Activated naive CD8-positive, alpha-beta T cell treated with anti-CD3 and anti-CD28 coated beads, Interleukin-2, amount 10 ng/mL, durations not matched to agents 7 days and 5 days (primary cell): Measurements from ENCODE around the gene METTL13. TPM values are rescaled to one million over a fixed set of nuclear protein-coding genes. Genes with fewer than 3 reads are reported as not detected.

Experiments used
- ATAC-seq: fragments of 150-1000 bp; cut with Tn5 transposase; one replicate; pipeline ENCODE4 v1.10.0; 2021; ENCODE audit warnings: low read depth, moderate library complexity
- POLR2A ChIA-PET: fragments of 350-600 bp; sonication (Branson Sonifier 250); formaldehyde crosslinking; loops from one replicate; lab custom pipeline; 2021; ENCODE audit warnings: antibody characterized with exemption; lab: Charles Lee
- DNase-seq: peaks from one replicate; pipeline ENCODE4 v3.0.0; 2021
- H3K27ac Mint-ChIP-seq: one replicate; pipeline ENCODE4 v1.8.0; 2022; ENCODE audit warnings: mild to moderate bottlenecking, mixed read lengths
- H3K27me3 Mint-ChIP-seq: one replicate; pipeline ENCODE4 v1.8.0; 2022; ENCODE audit warnings: mild to moderate bottlenecking, moderate library complexity, mixed read lengths
- H3K36me3 Mint-ChIP-seq: one replicate; pipeline ENCODE4 v1.8.0; 2021; ENCODE audit warnings: mild to moderate bottlenecking, mixed read lengths
- H3K4me1 Mint-ChIP-seq: one replicate; pipeline ENCODE4 v1.8.0; 2021; ENCODE audit warnings: mixed read lengths
- H3K4me3 Mint-ChIP-seq: one replicate; pipeline ENCODE4 v1.8.0; 2022; ENCODE audit warnings: mild to moderate bottlenecking, moderate library complexity, mixed read lengths
- H3K9me3 Mint-ChIP-seq: one replicate; pipeline ENCODE4 v1.8.0; 2021; ENCODE audit warnings: mixed read lengths
- total RNA-seq, 2 experiments: library from RNA; stranded (reverse); gene quantifications; one replicate each; pipeline ENCODE4 v1.2.3, GENCODE V29; 2021

METTL13 gene
- total RNA-seq, 2 experiments from 2014 or later, result 36.9 to 38.7 TPM

- DNase-seq, result no peak
- Mint-ChIP-seq H3K4me3 (no peak overlapping the region), H3K27me3 (no peaks in the 10 kb centered on the region), H3K27ac (no peak overlapping the region), H3K36me3 (no peaks in the 10 kb centered on the region), H3K4me1 (peaks cover 9% of the 10 kb centered on the region), H3K9me3 (no peaks in the 10 kb centered on the region)
- ATAC-seq, result peak; percentile 54
- POLR2A ChIA-PET, result no interaction called here
Measured at GRCh38 chr1:171817511-171818265, 36.2 kb downstream of the METTL13 start.

DNA sequence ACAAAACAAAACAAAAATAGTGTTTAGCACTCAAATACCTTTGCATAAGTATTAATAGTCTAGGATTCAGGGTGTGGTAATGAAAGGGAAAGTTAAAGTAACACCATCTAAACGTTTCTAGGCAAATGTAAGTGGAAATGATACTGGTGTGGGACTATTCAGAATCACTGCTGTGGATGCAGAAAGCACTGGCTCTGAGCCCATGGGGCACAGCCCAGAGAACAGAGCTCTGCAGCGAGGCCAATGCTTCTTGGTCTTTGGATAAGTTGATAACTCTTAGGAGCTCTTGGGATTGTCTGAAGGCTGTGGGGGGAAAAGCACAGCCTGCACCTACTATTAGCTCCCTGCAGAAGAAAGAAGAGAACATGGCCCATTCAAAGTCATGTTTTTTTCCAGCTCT is 38.5 kb downstream of the METTL13 start:
- DNase-seq (no peak), ATAC-seq (no peak)
- peaks cover 1% of the 10 kb centered on the region for H3K9me3 Mint-ChIP-seq
- H3K4me1 Mint-ChIP-seq, result peaks cover 4% of the 10 kb centered on the region
- POLR2A ChIA-PET, result no interaction called here
- H3K27me3 Mint-ChIP-seq, result no peaks in the 10 kb centered on the region
- no peak overlapping the region for H3K4me3 Mint-ChIP-seq
- H3K36me3 Mint-ChIP-seq, result no peaks in the 10 kb centered on the region
- H3K27ac Mint-ChIP-seq, result no peak overlapping the region

- POLR2A ChIA-PET, result no interaction called here
- Mint-ChIP-seq H3K4me1 (no peaks in the 10 kb centered on the region), H3K9me3 (peaks cover 24% of the 10 kb centered on the region), H3K36me3 (peaks cover 13% of the 10 kb centered on the region), H3K27ac (no peak overlapping the region), H3K4me3 (no peak overlapping the region), H3K27me3 (no peaks in the 10 kb centered on the region)
- ATAC-seq, result no peak
- no peak for DNase-seq
Measured at GRCh38 chr1:171826973-171827372, 45.5 kb downstream of the METTL13 start.

DNA sequence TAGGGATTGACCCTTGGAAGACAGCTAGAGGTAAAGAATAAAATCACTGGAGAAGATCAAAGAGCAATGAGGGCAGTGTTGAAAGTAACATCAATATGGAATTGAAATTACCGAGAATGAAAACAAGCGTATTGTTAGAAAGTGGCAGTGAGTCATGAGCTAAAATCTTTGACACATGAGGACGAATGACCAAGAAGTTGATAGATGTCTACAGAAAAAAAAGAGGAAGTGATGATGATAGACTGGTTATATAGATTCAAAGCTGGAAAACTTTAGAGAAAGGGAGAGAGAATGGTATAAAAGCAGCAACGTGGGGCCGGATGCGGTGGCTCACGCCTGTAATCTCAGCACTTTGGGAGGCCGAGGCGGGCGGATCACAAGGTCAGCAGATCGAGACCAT is 47.3 kb downstream of the METTL13 start:
- no peaks in the 10 kb centered on the region for H3K27me3 Mint-ChIP-seq
- peaks cover 13% of the 10 kb centered on the region for H3K36me3 Mint-ChIP-seq
- no peak overlapping the region for H3K4me3 Mint-ChIP-seq
- H3K27ac Mint-ChIP-seq, result no peak overlapping the region
- H3K4me1 Mint-ChIP-seq, result no peaks in the 10 kb centered on the region
- ATAC-seq (no peak), DNase-seq (no peak)
- POLR2A ChIA-PET, result no interaction called here
- H3K9me3 Mint-ChIP-seq, result peaks cover 24% of the 10 kb centered on the region

GRCh38 chr1:171833091-171833825 is 51.8 kb downstream of the METTL13 start:
- ATAC-seq, result no peak
- POLR2A ChIA-PET, result no interaction called here

GRCh38 chr1:171834821-171835220 is 53.4 kb downstream of the METTL13 start:
- no peak for ATAC-seq
- no peaks in the 10 kb centered on the region for H3K9me3 Mint-ChIP-seq
- no peaks in the 10 kb centered on the region for H3K36me3 Mint-ChIP-seq
- H3K27me3 Mint-ChIP-seq, result peaks cover 5% of the 10 kb centered on the region
- no peak for DNase-seq
- H3K4me3 Mint-ChIP-seq, result no peak overlapping the region
- no peak overlapping the region for H3K27ac Mint-ChIP-seq
- POLR2A ChIA-PET, result no interaction called here
- H3K4me1 Mint-ChIP-seq, result no peaks in the 10 kb centered on the region

More at GRCh38 chr1:171833091-171833825, 51.8 kb downstream of the METTL13 start:
- peaks cover 4% of the 10 kb centered on the region for H3K9me3 Mint-ChIP-seq
- no peak overlapping the region for H3K4me3 Mint-ChIP-seq
- DNase-seq, result no peak
- peaks cover 2% of the 10 kb centered on the region for H3K27me3 Mint-ChIP-seq
- no peaks in the 10 kb centered on the region for H3K4me1 Mint-ChIP-seq
- no peaks in the 10 kb centered on the region for H3K36me3 Mint-ChIP-seq
- no peak overlapping the region for H3K27ac Mint-ChIP-seq

- DNase-seq, result no peak
- ATAC-seq, result no peak
- Mint-ChIP-seq H3K36me3 (peaks cover 2% of the 10 kb centered on the region), H3K4me3 (no peak overlapping the region), H3K4me1 (peaks cover 4% of the 10 kb centered on the region), H3K27me3 (peaks cover 9% of the 10 kb centered on the region), H3K9me3 (no peaks in the 10 kb centered on the region), H3K27ac (no peak overlapping the region)
- POLR2A ChIA-PET, result no interaction called here
Measured at GRCh38 chr1:171835891-171836290, 54.4 kb downstream of the METTL13 start.

DNA sequence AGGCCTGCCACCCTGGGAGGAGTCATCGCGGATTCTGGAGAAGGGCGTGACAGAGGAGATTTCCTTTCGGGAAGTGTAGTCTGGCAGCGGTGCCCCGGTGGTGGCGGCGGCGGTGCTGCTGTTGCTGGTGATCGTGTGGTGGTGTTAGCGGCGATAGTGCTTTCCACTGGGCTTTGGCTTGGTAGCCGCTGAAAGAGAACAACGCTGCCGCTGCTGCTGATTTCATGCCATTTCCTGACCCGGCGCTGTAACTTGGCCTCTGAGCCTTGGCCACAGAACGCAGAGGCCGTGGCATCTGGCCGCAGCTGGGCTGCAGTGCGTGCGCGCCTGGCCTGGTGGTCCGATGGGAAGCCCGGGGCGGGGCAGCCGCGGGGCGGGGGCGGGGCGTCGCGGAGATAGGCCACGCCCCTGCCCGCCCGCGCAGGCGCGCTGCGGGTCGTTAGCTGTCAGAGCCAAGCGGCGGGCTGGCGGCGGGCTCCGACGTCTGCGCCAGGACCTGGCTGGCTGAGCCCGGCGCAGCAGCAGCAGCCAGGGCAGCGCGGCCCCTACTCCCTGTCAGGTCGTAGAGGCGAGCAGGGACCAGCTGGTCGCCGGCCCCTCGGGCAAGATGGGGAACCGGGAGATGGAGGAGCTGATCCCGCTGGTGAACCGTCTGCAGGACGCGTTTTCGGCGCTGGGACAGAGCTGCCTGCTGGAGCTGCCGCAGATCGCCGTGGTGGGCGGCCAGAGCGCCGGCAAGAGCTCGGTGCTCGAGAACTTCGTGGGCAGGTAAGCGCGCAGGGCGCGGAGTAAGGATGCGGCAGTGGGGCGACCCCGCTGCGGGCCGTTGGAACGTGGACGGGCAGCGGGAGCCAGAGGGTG is 59.8 kb downstream of the METTL13 start, which contains the start of gene DNM3:
Gene DNM3 (plus strand): TSS at position 449 of the 861 bp plus-strand sequence. CDS start 159 bp downstream, at position 608.
- H3K27ac Mint-ChIP-seq, result peak within 1 kb of the TSS; percentile 76
- DNase-seq (peak; percentile 92), ATAC-seq (peak; percentile 94)
- H3K4me1 Mint-ChIP-seq, result peaks cover 13% of the 10 kb centered on the region
- peak within 1 kb of the TSS; percentile 89 for H3K4me3 Mint-ChIP-seq
- H3K36me3 Mint-ChIP-seq, result peaks cover 3% of the 10 kb centered on the region
- no peaks in the 10 kb centered on the region for H3K9me3 Mint-ChIP-seq
- peaks cover 43% of the 10 kb centered on the region for H3K27me3 Mint-ChIP-seq
- POLR2A ChIA-PET, result interaction anchor here (0.7 to 1.6 kb wide), 6 partner anchors 36 to 825 kb away, joined by 3 to 10 read pairs (median 4); partner anchors contain the start of genes METTL13 and VAMP4

DNA sequence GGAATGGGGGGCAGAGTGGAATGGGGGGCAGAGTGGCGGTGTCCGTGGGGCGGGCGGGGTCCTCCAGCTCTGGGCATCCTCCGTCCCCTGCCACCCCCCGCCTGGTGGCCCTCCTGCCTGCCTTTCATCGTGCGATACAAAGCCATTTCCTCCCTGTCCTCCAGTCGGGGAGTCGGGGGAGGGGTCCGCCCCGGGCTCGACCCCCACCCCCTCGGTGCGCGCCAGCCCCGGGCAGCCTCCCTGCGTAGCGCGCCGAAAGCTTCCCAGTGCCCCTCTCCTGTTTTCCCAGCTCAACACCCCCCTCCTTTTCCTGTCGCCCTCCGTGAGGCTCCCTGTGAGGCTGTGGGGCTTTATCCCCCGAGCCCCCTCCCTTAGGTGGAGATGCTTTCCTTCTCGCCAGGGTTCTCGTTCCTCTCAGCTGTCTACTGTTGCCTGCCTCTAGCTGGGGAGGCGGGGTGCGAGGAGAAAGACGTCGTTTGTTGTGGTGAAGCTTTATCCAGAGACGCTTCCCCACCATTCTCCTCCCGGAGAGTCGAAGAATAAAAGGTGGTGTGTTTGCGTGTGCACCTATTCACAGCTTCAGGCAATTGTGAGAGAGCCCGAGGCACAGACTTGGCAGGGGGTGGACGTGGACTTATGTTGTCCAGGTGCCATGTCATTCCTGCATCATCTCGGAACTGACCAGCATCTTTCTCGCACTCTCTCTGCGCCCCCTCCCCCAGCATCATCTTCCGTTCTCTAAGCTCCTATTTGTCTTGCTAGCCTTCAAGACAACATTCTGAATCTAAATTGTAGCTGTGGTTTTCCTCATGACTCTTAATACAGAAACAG is 60.7 kb downstream of the METTL13 start:
- POLR2A ChIA-PET, result interaction anchor here (0.7 to 1.6 kb wide), 6 partner anchors 37 to 825 kb away, joined by 3 to 10 read pairs (median 4); partner anchors contain the start of genes METTL13 and VAMP4
- peak; percentile 41 for DNase-seq
- H3K36me3 Mint-ChIP-seq, result peaks cover 3% of the 10 kb centered on the region
- no peak for ATAC-seq
- peaks cover 13% of the 10 kb centered on the region for H3K4me1 Mint-ChIP-seq
- peak overlapping the region; percentile 59 for H3K27ac Mint-ChIP-seq
- H3K4me3 Mint-ChIP-seq, result peak overlapping the region; percentile 78
- no peaks in the 10 kb centered on the region for H3K9me3 Mint-ChIP-seq
- H3K27me3 Mint-ChIP-seq, result peaks cover 43% of the 10 kb centered on the region

DNA sequence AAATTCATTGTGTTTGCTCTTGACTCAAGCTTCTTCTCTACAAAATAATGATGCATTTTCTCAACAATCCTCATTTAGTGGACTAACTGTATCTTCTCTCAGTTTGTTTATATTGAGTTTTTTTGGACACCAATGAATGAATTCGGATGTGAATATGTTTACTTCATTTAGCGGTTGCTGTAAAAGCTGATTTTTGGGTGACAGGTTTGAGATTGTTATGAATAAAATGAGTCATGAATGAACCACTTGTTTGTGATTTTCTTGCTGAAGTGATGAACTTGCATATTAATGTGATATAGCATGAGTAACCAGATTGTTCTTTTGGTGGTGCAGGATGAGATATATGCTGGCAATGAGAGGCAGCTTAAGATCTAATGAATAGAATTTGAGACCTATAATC is 62.9 kb downstream of the METTL13 start:
- ATAC-seq (no peak), DNase-seq (no peak)
- POLR2A ChIA-PET, result no interaction called here
- peaks cover 43% of the 10 kb centered on the region for H3K27me3 Mint-ChIP-seq
- no peak overlapping the region for H3K4me3 Mint-ChIP-seq
- no peaks in the 10 kb centered on the region for H3K9me3 Mint-ChIP-seq
- H3K27ac Mint-ChIP-seq, result no peak overlapping the region
- peaks cover 13% of the 10 kb centered on the region for H3K4me1 Mint-ChIP-seq
- H3K36me3 Mint-ChIP-seq, result peaks cover 3% of the 10 kb centered on the region

DNA sequence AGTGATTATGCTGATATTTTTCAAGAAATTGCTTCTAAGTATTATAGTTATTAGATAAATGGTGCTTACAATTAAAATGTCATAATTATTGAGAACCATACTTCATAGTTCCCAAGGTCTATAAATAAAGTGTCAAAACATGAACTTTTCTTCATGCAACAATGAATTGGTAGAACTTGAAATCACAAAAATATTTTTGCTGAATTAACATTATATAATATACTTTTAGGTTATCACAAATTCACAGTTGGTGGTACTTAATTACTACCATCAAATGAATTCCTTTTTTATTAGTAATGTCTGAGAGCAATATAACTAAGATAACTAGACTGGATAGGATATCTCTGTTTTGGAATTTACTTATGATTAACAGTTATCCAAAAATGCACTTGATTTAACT is 64.5 kb downstream of the METTL13 start:
- Mint-ChIP-seq H3K27ac (no peak overlapping the region), H3K4me3 (no peak overlapping the region), H3K4me1 (peaks cover 8% of the 10 kb centered on the region), H3K36me3 (no peaks in the 10 kb centered on the region), H3K9me3 (no peaks in the 10 kb centered on the region), H3K27me3 (peaks cover 43% of the 10 kb centered on the region)
- POLR2A ChIA-PET, result no interaction called here
- DNase-seq (no peak), ATAC-seq (no peak)
